Endothelial cell of umbilical vein (primary cell): ENCODE results near the gene SH3BP2.
A peak's percentile ranks its signal among the peaks of the same experiment; 100 is the strongest.

Source experiments
- EZH2 ChIP-seq: IDR thresholded peaks from 2 replicates; pipeline ENCODE4 v1.6.1; 2012; ENCODE audit warnings: borderline replicate concordance, low read depth, mild to moderate bottlenecking, moderate library complexity, low read length, inconsistent platforms; ENCODE audit not compliant: severe bottlenecking
- JUN ChIP-seq: IDR thresholded peaks from 2 replicates; pipeline ENCODE4 v1.6.1; 2011; ENCODE audit warnings: borderline replicate concordance, low read depth; ENCODE audit not compliant: insufficient read length, insufficient read depth
- POLR2AphosphoS5 ChIP-seq: IDR thresholded peaks from 2 replicates; pipeline ENCODE4 v1.6.1; 2012; ENCODE audit warnings: low read depth, mild to moderate bottlenecking, control low read depth, low read length, moderate library complexity; ENCODE audit not compliant: insufficient read depth
- TF ChIP-seq, protein P1 (sequence below), 2 donors: IDR thresholded peaks; 1 replicate in 1 of 2; 2 replicates in 1 of 2; pipeline ENCODE4 v1.5.1; 2011; ENCODE audit warnings: low read length in 2 of 2, mild to moderate bottlenecking in 2 of 2, moderate library complexity in 2 of 2, control low read depth in 1 of 2, inconsistent platforms in 1 of 2, low read depth in 1 of 2; ENCODE audit not compliant: insufficient read depth in 1 of 2; ENCODE audit errors: extremely low read depth in 1 of 2
- TF ChIP-seq, protein P2 (sequence below): IDR thresholded peaks from 2 replicates; pipeline ENCODE4 v1.6.1; 2011; ENCODE audit not compliant: insufficient read depth, insufficient read length

GRCh38 chr4:2837110-2837903, 44.4 kb downstream of the SH3BP2 start:
- TF ChIP-seq, protein P1, sequence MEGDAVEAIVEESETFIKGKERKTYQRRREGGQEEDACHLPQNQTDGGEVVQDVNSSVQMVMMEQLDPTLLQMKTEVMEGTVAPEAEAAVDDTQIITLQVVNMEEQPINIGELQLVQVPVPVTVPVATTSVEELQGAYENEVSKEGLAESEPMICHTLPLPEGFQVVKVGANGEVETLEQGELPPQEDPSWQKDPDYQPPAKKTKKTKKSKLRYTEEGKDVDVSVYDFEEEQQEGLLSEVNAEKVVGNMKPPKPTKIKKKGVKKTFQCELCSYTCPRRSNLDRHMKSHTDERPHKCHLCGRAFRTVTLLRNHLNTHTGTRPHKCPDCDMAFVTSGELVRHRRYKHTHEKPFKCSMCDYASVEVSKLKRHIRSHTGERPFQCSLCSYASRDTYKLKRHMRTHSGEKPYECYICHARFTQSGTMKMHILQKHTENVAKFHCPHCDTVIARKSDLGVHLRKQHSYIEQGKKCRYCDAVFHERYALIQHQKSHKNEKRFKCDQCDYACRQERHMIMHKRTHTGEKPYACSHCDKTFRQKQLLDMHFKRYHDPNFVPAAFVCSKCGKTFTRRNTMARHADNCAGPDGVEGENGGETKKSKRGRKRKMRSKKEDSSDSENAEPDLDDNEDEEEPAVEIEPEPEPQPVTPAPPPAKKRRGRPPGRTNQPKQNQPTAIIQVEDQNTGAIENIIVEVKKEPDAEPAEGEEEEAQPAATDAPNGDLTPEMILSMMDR (IDR thresholded peaks at IDR 0.05; ENCODE audit: extremely low read depth in 1 of 2, insufficient read depth in 1 of 2, low read depth in 1 of 2, low read length in 2 of 2): peak in 1 of 2 donors; percentile 7
- TF ChIP-seq POLR2AphosphoS5 (no peak), JUN (no peak), EZH2 (no peak)
- TF ChIP-seq, protein P2, sequence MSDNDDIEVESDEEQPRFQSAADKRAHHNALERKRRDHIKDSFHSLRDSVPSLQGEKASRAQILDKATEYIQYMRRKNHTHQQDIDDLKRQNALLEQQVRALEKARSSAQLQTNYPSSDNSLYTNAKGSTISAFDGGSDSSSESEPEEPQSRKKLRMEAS: no peak
